GM21526 (cell line): Measurements from ENCODE around the gene PYGM.
"Not testable (repeated sequence)": the region's sequence is repeated elsewhere in the genome, so short reads cannot be mapped to it uniquely, and the experiment has no call there.

Experiments used
- ATAC-seq: cut with Tn5 transposase; IDR thresholded peaks from one replicate; pipeline ENCODE4 v1.9.1; 2021; ENCODE audit warnings: moderate library complexity; ENCODE audit not compliant: unreplicated experiment, low FRiP score

PYGM gene

GRCh38 chr11:64701956-64702355, 57.8 kb downstream of the PYGM start:
- ATAC-seq: not testable (repeated sequence)

- no peak for ATAC-seq
These were observed 61.3 kb downstream of the PYGM start for GRCh38 chr11:64698427-64698826.

DNA sequence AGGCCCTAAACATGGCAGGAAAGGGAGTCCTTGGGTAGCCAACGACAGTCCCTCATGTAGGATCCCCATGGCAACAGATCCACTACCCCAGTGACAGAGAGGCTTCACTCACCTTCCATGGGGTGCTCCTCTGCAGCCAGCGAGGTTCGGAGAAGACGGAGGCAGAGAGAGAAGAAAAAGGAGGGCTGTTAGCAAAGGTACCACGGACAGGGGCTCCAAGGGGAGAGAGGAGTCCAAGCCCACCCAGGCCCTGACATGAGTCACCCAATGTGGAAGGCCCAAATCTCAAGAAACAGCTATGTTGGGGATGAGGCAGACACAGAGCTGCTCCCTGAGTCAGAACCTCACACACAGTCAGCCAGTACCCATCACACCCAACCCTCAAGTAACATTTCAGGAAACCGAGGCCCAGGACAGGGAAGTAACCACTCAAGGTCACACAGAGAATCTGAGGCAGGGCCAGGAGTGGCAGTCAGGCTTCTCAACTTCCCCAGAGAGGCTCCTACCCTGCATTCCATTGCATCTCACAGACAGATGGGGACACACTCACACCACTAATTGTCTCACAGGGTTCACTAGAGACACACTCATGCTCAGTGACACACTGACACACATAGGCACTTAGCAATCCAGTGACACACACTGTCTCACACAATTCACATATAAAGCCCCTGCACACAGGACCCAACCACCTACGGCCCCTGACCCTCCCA, 62.0 kb downstream of the PYGM start:
- ATAC-seq: no peak
